RWPE1 (cell line): ENCODE measurements around the gene NMRK2.

ENCODE experiments used
- CTCF ChIA-PET: fragments of 350-600 bp; sonication (Branson Sonifier 250); formaldehyde crosslinking; extraction: SDS; loops from one replicate; lab custom pipeline; 2021; lab: Yijun Ruan, JAX
- POLR2A ChIA-PET: fragments of 400-600 bp; formaldehyde crosslinking; extraction: SDS; loops from one replicate; lab custom pipeline; 2020; ENCODE audit warnings: antibody characterized with exemption; ENCODE audit not compliant: low non-redundant PET; lab: Yijun Ruan, JAX
- DNase-seq: peaks from one replicate; pipeline ENCODE4 v3.0.0; 2012; ENCODE audit warnings: low spot score
- H3K27ac ChIP-seq: fragments of 450-650 bp; 2 replicates; pipeline ENCODE4 v1.5.1; 2017
- CTCF ChIP-seq: fragments of 450-650 bp; conservative IDR thresholded peaks from 2 replicates; pipeline ENCODE4 v1.5.1; 2017; ENCODE audit warnings: low read depth, mild to moderate bottlenecking

The NMRK2 gene

GRCh38 chr19:3910105-3910504 lies 22.8 kb upstream of the NMRK2 start:
- no peak for TF ChIP-seq CTCF
- no peak overlapping the region for H3K27ac ChIP-seq
- no peak for DNase-seq
- POLR2A ChIA-PET = no interaction called here
- CTCF ChIA-PET = no interaction called here

- no peak for TF ChIP-seq CTCF
- DNase-seq = no peak
- no peak overlapping the region for H3K27ac ChIP-seq
- CTCF ChIA-PET = no interaction called here
- POLR2A ChIA-PET = no interaction called here
Measured at GRCh38 chr19:3914199-3914598, 18.7 kb upstream of the NMRK2 start.

GRCh38 chr19:3916033-3916432 lies 16.8 kb upstream of the NMRK2 start:
- ChIA-PET POLR2A (no interaction called here), CTCF (no interaction called here)
- H3K27ac ChIP-seq = no peak overlapping the region
- TF ChIP-seq CTCF = no peak
- no peak for DNase-seq

- H3K27ac ChIP-seq = no peak overlapping the region
- CTCF ChIA-PET = no interaction called here
- DNase-seq = no peak
- TF ChIP-seq CTCF = no peak
- POLR2A ChIA-PET = no interaction called here
Measured at GRCh38 chr19:3919793-3920192, 13.1 kb upstream of the NMRK2 start.

- no peak overlapping the region for H3K27ac ChIP-seq
- ChIA-PET CTCF (no interaction called here), POLR2A (no interaction called here)
- DNase-seq = no peak
- no peak for TF ChIP-seq CTCF
Measured at GRCh38 chr19:3923096-3923758, 9.6 kb upstream of the NMRK2 start.

GRCh38 chr19:3923912-3924311 lies 9.0 kb upstream of the NMRK2 start:
- CTCF ChIA-PET = no interaction called here
- POLR2A ChIA-PET = no interaction called here

More at GRCh38 chr19:3923912-3924311, 9.0 kb upstream of the NMRK2 start:
- no peak for DNase-seq
- H3K27ac ChIP-seq = no peak overlapping the region
- TF ChIP-seq CTCF = no peak
